Measurements from ENCODE around the gene GGN.
"Not testable (repeated sequence)": the region's sequence is repeated elsewhere in the genome, so short reads cannot be mapped to it uniquely, and the experiment has no call there.

The GGN gene

GRCh38 chr19:38360839-38361631 is 26.8 kb downstream of the GGN start:
- DNase-seq = no peak

DNA sequence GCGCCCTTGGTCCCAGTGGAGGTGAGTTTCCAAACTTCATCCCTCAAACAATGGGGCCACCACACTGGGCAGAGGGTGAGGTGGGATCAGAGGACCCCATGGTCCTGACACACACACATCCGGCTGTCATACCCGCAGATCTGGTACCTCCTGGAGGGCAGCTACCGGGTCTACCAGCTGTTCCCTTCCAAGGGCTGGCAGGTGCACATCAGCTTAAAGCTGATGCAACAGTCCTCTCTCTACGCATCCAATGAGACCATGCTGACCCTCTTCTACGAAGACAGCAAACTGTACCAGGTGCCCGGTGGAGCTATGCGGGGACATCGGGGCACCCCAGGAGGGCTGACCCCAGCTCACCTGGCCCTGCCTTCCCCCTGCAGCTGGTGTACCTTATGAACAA is 27.5 kb downstream of the GGN start:
- DNase-seq = no peak

DNA sequence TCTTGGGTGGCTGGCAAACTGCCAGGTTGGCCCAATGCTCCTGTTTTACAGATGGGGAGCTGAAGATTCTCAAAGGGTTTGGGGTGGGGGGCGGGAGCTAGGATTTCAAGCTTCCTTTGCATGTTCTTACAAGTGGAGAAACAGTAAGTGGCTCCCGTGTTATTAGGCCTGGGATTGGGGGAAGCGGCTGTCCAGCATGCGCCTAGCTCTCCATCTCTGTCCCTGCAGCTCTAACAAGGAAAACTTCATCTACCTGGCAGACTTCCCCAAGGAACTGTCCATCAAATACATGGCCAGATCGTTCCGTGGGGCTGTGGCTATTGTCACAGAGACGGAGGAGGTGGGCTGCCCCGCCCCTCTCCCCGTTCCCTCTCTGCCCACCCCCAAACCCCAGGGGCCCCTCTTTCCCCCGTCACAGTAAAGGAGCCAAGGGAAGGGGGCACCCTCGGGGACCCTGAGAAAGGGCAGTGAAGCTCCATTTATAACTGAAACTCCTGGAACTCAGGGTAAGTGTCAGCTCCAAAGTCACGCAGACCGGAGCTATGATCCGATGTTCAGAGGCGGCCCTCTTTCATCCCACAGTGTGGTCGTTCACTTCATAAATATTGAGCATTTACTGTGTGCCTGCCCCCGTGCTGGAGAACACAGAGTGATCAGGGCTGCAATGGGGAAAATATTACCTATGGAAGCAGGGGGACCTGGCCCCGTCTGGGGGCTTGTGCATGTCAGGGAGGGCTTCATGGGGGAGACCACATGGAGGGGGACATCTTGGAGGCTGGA is 28.4 kb downstream of the GGN start:
- no peak for DNase-seq

DNA sequence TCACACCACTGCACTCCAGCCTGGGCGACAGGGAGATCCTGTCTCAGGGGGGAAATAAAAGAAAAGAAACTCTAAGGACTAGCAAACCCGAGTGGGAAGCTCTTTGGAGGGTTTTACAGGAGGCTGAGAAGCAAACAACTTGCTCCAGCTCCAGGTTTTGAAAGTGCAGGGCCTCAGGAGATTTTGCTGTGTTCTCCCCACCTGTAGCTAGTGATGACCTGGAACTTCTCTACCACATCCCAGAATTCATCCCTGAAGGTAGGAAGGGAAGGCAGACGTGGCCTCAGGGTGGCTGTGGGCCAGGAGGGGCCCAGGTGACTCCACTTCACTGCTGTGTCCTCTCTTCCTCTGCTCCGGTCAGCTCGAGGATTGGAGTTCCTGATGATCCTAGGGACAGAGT is 29.8 kb downstream of the GGN start:
- no peak for DNase-seq

- no peak for DNase-seq
Observed at GRCh38 chr19:38355728-38356725, 31.8 kb downstream of the GGN start.

- no peak for DNase-seq
Observed at GRCh38 chr19:38352611-38353010, 35.2 kb downstream of the GGN start.

- DNase-seq = no peak
Observed at GRCh38 chr19:38351865-38352395, 35.9 kb downstream of the GGN start.

- no peak for DNase-seq
Observed at GRCh38 chr19:38350883-38351282, 37.0 kb downstream of the GGN start.

DNA sequence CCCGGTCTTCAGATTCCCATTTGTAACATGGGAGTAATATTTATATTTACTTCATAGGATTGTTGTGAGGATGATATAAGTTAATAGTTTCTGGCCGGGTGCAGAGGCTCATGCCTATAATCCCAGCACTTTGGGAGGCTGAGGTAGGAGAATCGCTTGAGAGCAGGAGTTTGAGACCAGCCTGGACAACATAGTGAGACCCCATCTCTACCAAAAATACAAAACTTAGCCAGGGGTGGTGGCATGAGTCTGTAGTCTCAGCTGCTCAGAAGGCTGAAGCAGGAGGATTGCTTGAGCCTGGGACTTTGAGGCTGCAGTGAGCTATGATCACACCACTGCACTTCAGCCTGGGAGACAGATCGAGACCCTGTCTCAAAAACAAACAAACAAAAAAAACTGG is 41.0 kb downstream of the GGN start:
- DNase-seq = no peak

DNA sequence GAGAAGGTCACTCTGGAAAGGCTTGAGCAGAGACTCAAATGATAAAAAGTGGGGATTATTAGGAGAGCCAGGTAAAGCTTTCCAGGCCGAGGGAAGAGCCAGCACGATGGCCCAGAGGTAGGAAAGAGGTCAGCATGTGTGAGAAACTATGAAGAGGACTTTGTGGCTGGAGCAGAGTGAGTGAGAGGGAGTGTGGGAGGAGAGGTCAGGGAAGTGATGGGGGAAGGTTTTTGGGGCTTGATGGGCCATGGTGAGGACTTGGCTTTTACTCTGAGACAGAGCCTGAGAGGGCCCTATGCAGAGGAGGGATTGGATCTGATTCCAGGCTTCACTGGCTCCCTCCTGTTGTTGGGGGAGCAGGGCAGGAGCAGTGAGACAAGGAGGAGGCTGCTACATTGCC is 46.9 kb downstream of the GGN start:
- DNase-seq = no peak

- not testable (repeated sequence) for DNase-seq
Observed at GRCh38 chr19:38339011-38339410, 48.8 kb downstream of the GGN start.

GRCh38 chr19:38337360-38337653 is 50.5 kb downstream of the GGN start:
- no peak for DNase-seq

DNA sequence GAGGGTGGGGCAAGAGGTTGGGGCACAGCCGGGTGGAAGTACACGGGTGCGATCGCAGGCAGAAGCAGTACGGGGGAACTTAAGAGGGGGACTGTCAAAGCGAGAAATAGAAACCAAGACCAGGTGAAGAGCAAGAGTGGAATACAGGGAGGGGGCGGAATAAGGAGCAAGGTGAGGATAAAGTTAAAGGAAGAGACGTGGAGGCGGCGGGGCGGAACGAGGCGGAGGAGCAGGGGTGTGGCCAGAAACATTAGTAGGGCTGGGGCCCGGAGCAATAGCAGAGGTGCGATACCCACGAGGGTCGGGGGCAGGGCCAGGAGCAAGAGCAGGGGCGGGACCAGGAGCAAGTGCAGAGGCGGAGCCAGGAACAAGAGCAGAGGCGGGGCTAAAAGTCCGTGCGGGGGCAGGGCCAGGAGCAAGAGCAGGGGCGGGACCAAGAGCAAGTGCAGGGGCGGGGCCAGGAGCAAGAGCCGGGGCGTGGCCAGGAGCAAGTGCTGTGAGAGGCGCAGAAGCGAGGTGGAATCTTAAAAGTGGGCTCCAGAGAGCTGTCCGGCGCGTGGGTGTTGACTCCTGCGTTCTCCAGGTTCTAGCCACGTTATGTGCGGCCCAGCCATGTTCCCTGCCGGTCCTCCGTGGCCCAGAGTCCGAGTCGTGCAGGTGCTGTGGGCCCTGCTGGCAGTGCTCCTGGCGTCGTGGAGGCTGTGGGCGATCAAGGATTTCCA is 51.0 kb downstream of the GGN start:
- peak; percentile 97 for DNase-seq

GRCh38 chr19:38335949-38336637 is 51.7 kb downstream of the GGN start:
- DNase-seq = peak; percentile 98

All from activated effector memory CD4-positive, alpha-beta T cell treated with anti-CD3 and anti-CD28 coated beads, Interleukin-2, amount 50 U/mL, for 16 hours (primary cell).